PFSK-1 (cell line): ENCODE measurements around the gene GABBR1.

Experiments
- FOXP2 ChIP-seq: optimal IDR thresholded peaks from 2 replicates; pipeline ENCODE3; 2011; ENCODE audit warnings: borderline replicate concordance, control low read depth, inconsistent platforms; ENCODE audit not compliant: insufficient read depth; ENCODE audit errors: extremely low read length, extremely low read depth
- POLR2AphosphoS5 ChIP-seq: IDR thresholded peaks from 2 replicates; pipeline ENCODE4 v1.6.1; 2012; ENCODE audit warnings: low read depth, mild to moderate bottlenecking, control low read depth, low read length, moderate library complexity
- REST ChIP-seq, 2 experiments: IDR thresholded peaks; 2 replicates each; pipeline versions ENCODE4 v1.6.1 to v1.8.0; 2011 to 2012; ENCODE audit warnings: low read depth in 2 of 2, low read length in 2 of 2, control low read depth in 1 of 2, inconsistent platforms in 1 of 2, mild to moderate bottlenecking in 1 of 2, moderate library complexity in 1 of 2; ENCODE audit not compliant: insufficient read depth in 1 of 2
- SIN3A ChIP-seq: IDR thresholded peaks from 2 replicates; pipeline ENCODE4 v1.6.1; 2012; ENCODE audit warnings: mild to moderate bottlenecking, low read length, moderate library complexity, borderline replicate concordance; ENCODE audit not compliant: insufficient read depth
- TAF1 ChIP-seq: IDR thresholded peaks from 2 replicates; pipeline ENCODE4 v1.6.1; 2012; ENCODE audit warnings: low read length, control low read depth, borderline replicate concordance; ENCODE audit not compliant: insufficient read depth

GRCh38 chr6:29547573-29547972, 85.4 kb downstream of the GABBR1 start:
- TF ChIP-seq POLR2AphosphoS5 (no peak), SIN3A (no peak), TAF1 (no peak), REST (IDR thresholded peaks at IDR 0.05; ENCODE audit: insufficient read depth in 1 of 2, low read depth in 2 of 2, low read length in 2 of 2) (no peak), FOXP2 (no peak)
